BLaER1 treated with 17β-estradiol and CSF1 and Interleukin-3, amounts not matched to agents 10 nM and 100 nM (cell line): ENCODE results near the gene TJAP1.

Source experiments
- H3K27ac ChIP-seq, 11 experiments: shearing (Covaris generic); formaldehyde crosslinking; 2 replicates each; pipeline ENCODE4 v1.8.1; 2022
- H3K27me3 ChIP-seq, 11 experiments: shearing (Covaris generic); formaldehyde crosslinking; 2 replicates each; pipeline ENCODE4 v1.8.1; 2022
- H3K36me3 ChIP-seq, 11 experiments: shearing (Covaris generic); formaldehyde crosslinking; 2 replicates each; pipeline ENCODE4 v1.8.1; 2022
- H3K4me1 ChIP-seq, 10 experiments: shearing (Covaris generic); formaldehyde crosslinking; 2 replicates each; pipeline ENCODE4 v1.8.1; 2022
- H3K4me2 ChIP-seq, 11 experiments: shearing (Covaris generic); formaldehyde crosslinking; 2 replicates each; pipeline ENCODE4 v1.8.1; 2022
- H3K4me3 ChIP-seq, 10 experiments: shearing (Covaris generic); formaldehyde crosslinking; 2 replicates each; pipeline ENCODE4 v1.8.1; 2022
- H3K9ac ChIP-seq, 11 experiments: shearing (Covaris generic); formaldehyde crosslinking; 2 replicates each; pipeline ENCODE4 v1.8.1; 2022
- H3K9me3 ChIP-seq, 11 experiments: shearing (Covaris generic); formaldehyde crosslinking; replicated peaks in 1 of 11; 2 replicates each; pipeline ENCODE4 v1.8.1; 2022
- H4K20me1 ChIP-seq, 11 experiments: shearing (Covaris generic); formaldehyde crosslinking; 2 replicates each; pipeline ENCODE4 v1.8.1; 2022
- Cebpa-rat ChIP-seq, 11 experiments: shearing (Covaris generic); IDR thresholded peaks; 2 replicates each; pipeline ENCODE4 v1.8.1; 2022

Gene TJAP1

GRCh38 chr6:43477235-43478007, at the start of gene TJAP1:
TJAP1 (plus strand) TSS chr6:43477570; CDS start chr6:43499002, 21,432 bp downstream.
- Histone ChIP-seq H3K4me3 (peak within 1 kb of the TSS; percentile 61 to 80 (median 71)), H3K9ac (peak within 1 kb of the TSS; percentile 80 to 93 (median 86)), H3K27me3 (no peaks in the 10 kb centered on the region), H4K20me1 (peaks cover 0 to 24% (median 9%) of the 10 kb centered on the region in 11 experiments; a peak in 13 of 22 replicates), H3K36me3 (peaks cover 0 to 18% (median 5%) of the 10 kb centered on the region in 11 experiments; a peak in 6 of 22 replicates), H3K9me3 (no peaks in the 10 kb centered on the region), H3K4me1 (peaks cover 28 to 50% (median 37%) of the 10 kb centered on the region in 10 experiments), H3K4me2 (peak within 1 kb of the TSS; percentile 88 to 98 (median 95)), H3K27ac (peak within 1 kb of the TSS; percentile 68 to 87 (median 80))
- no peak for TF ChIP-seq Cebpa-rat (IDR thresholded peaks at IDR 0.05)

GRCh38 chr6:43428112-43428570, 49.2 kb upstream of the TJAP1 start:
- peak overlapping the region; percentile 81 to 91 (median 87) for H3K9ac ChIP-seq
- H3K9me3 ChIP-seq = peaks cover 0 to 28% (median 20%) of the 10 kb centered on the region in 11 experiments; a peak in 15 of 22 replicates
- peak overlapping the region; percentile 49 to 88 (median 79) for H3K27ac ChIP-seq
- H4K20me1 ChIP-seq = peaks cover 0 to 14% (median 7%) of the 10 kb centered on the region in 11 experiments; a peak in 5 of 22 replicates
- H3K4me2 ChIP-seq = peak overlapping the region; percentile 85 to 94 (median 89)
- TF ChIP-seq Cebpa-rat (IDR thresholded peaks at IDR 0.05) = no peak
- peaks cover 16 to 24% (median 23%) of the 10 kb centered on the region in 10 experiments for H3K4me1 ChIP-seq
- peak overlapping the region; percentile 71 to 88 (median 80) for H3K4me3 ChIP-seq
- H3K27me3 ChIP-seq = no peaks in the 10 kb centered on the region
- peaks cover 13 to 27% (median 22%) of the 10 kb centered on the region in 11 experiments; a peak in 21 of 22 replicates for H3K36me3 ChIP-seq

- no peak for TF ChIP-seq Cebpa-rat (IDR thresholded peaks at IDR 0.05)
- H3K27me3 ChIP-seq = no peaks in the 10 kb centered on the region
- H3K4me3 ChIP-seq = peak overlapping the region; percentile 71 to 88 (median 80); a peak in 19 of 20 replicates
- H4K20me1 ChIP-seq = peaks cover 0 to 21% (median 7%) of the 10 kb centered on the region in 11 experiments; a peak in 7 of 22 replicates
- H3K27ac ChIP-seq = peak overlapping the region in 6 of 11 experiments; percentile 73 to 88 (median 82); a peak in 5 of 22 replicates
- peak overlapping the region; percentile 85 to 94 (median 89) for H3K4me2 ChIP-seq
- peak overlapping the region; percentile 81 to 91 (median 87) for H3K9ac ChIP-seq
- peaks cover 0 to 25% (median 18%) of the 10 kb centered on the region in 11 experiments; a peak in 13 of 22 replicates for H3K9me3 ChIP-seq
- H3K4me1 ChIP-seq = peaks cover 16 to 28% (median 24%) of the 10 kb centered on the region in 10 experiments
- H3K36me3 ChIP-seq = peaks cover 13 to 34% (median 25%) of the 10 kb centered on the region in 11 experiments; a peak in 21 of 22 replicates
These were observed 48.5 kb upstream of the TJAP1 start for GRCh38 chr6:43428874-43429273.

- Histone ChIP-seq H4K20me1 (peaks cover 0 to 33% (median 7%) of the 10 kb centered on the region in 11 experiments; a peak in 8 of 22 replicates), H3K4me1 (peaks cover 11 to 37% (median 19%) of the 10 kb centered on the region in 10 experiments), H3K4me3 (no peak overlapping the region)
These were observed 45.1 kb upstream of the TJAP1 start for GRCh38 chr6:43432009-43432945.

GRCh38 chr6:43433148-43433547, 44.2 kb upstream of the TJAP1 start:
- Histone ChIP-seq H3K9me3 (no peaks in the 10 kb centered on the region), H3K4me3 (no peak overlapping the region), H3K27me3 (no peaks in the 10 kb centered on the region), H3K4me1 (peaks cover 10 to 37% (median 17%) of the 10 kb centered on the region in 10 experiments), H3K9ac (no peak overlapping the region), H4K20me1 (peaks cover 0 to 33% (median 7%) of the 10 kb centered on the region in 11 experiments; a peak in 8 of 22 replicates), H3K4me2 (no peak overlapping the region), H3K36me3 (peaks cover 24 to 73% (median 53%) of the 10 kb centered on the region in 11 experiments), H3K27ac (no peak overlapping the region)
- no peak for TF ChIP-seq Cebpa-rat (IDR thresholded peaks at IDR 0.05)

More at GRCh38 chr6:43432009-43432945, 45.1 kb upstream of the TJAP1 start:
- Histone ChIP-seq H3K27ac (no peak overlapping the region), H3K9me3 (no peaks in the 10 kb centered on the region), H3K4me2 (no peak overlapping the region), H3K36me3 (peaks cover 24 to 65% (median 49%) of the 10 kb centered on the region in 11 experiments), H3K27me3 (no peaks in the 10 kb centered on the region), H3K9ac (no peak overlapping the region)
- TF ChIP-seq Cebpa-rat (IDR thresholded peaks at IDR 0.05) = no peak

- Histone ChIP-seq H3K9me3 (no peaks in the 10 kb centered on the region), H3K36me3 (peaks cover 29 to 84% (median 63%) of the 10 kb centered on the region in 11 experiments), H3K9ac (peak overlapping the region in 2 of 11 experiments; percentile 5 to 9; a peak in 2 of 22 replicates), H3K27ac (no peak overlapping the region), H3K4me2 (peak overlapping the region in 3 of 11 experiments; percentile 9 to 60 (median 40); a peak in 4 of 22 replicates), H3K27me3 (no peaks in the 10 kb centered on the region), H3K4me1 (peaks cover 0 to 27% (median 6%) of the 10 kb centered on the region in 10 experiments; a peak in 14 of 20 replicates), H3K4me3 (no peak overlapping the region), H4K20me1 (peaks cover 0 to 33% (median 7%) of the 10 kb centered on the region in 11 experiments; a peak in 8 of 22 replicates)
- no peak for TF ChIP-seq Cebpa-rat (IDR thresholded peaks at IDR 0.05)
These were observed 43.1 kb upstream of the TJAP1 start for GRCh38 chr6:43434001-43434840.

GRCh38 chr6:43434943-43435342, 42.4 kb upstream of the TJAP1 start:
- peaks cover 0 to 33% (median 7%) of the 10 kb centered on the region in 11 experiments; a peak in 8 of 22 replicates for H4K20me1 ChIP-seq
- peak overlapping the region in 1 of 11 experiments; percentile 60; a peak in 1 of 22 replicates for H3K4me2 ChIP-seq
- H3K27me3 ChIP-seq = no peaks in the 10 kb centered on the region
- peak in 1 of 11 experiments; percentile 37; a peak in 1 of 22 replicates for TF ChIP-seq Cebpa-rat (IDR thresholded peaks at IDR 0.05)
- H3K27ac ChIP-seq = no peak overlapping the region
- no peak overlapping the region for H3K9ac ChIP-seq
- H3K4me3 ChIP-seq = no peak overlapping the region
- peaks cover 0 to 20% (median under 1%) of the 10 kb centered on the region in 10 experiments; a peak in 7 of 20 replicates for H3K4me1 ChIP-seq
- no peaks in the 10 kb centered on the region for H3K9me3 ChIP-seq
- peaks cover 36 to 91% (median 69%) of the 10 kb centered on the region in 11 experiments for H3K36me3 ChIP-seq
